Esophagus squamous epithelium (tissue), 4 donors: ENCODE data around the gene TRA2B.

Experiments used
- CTCF ChIP-seq, 6 experiments: fragments of 450-650 bp in 4 of 6; fragments of 200-600 bp in 2 of 6; sonication (generic) in 2 of 6; IDR thresholded peaks; one replicate each; pipeline ENCODE4 v1.5.1; 2016 to 2019; ENCODE audit warnings: antibody characterized with exemption in 6 of 6, mild to moderate bottlenecking in 4 of 6, moderate library complexity in 4 of 6
- POLR2A ChIP-seq, 4 donors: fragments of 450-650 bp; IDR thresholded peaks; one replicate each; pipeline ENCODE4 v1.6.1; 2017; ENCODE audit warnings: antibody characterized with exemption in 4 of 4, mild to moderate bottlenecking in 4 of 4, moderate library complexity in 3 of 4

- no peak for TF ChIP-seq CTCF (IDR thresholded peaks at IDR 0.05)
- no peak for TF ChIP-seq POLR2A (IDR thresholded peaks at IDR 0.05)
These were observed 30.4 kb upstream of the TRA2B start for GRCh38 chr3:185968168-185968567.
